Body of pancreas (tissue), 4 donors: ENCODE data around the gene AHCYL2. TPM values are rescaled to one million over a fixed set of nuclear protein-coding genes. Genes with fewer than 3 reads are reported as not detected.

Source experiments
- ATAC-seq: fragments of 150-250 bp; one replicate; pipeline ENCODE4 v1.9.1; 2016
- DNase-seq, 4 donors: peaks; one replicate each; pipeline ENCODE4 v3.0.0-alpha.2; 2019
- H3K27ac ChIP-seq, 4 donors: fragments of 200-600 bp; sonication (generic); 1 replicate in 3 of 4; 2 replicates in 1 of 4; pipeline versions ENCODE4 v1.5.1 to v1.6.1; 2016 to 2019; ENCODE audit warnings: mild to moderate bottlenecking in 1 of 4, mixed read lengths in 1 of 4, moderate library complexity in 1 of 4
- H3K27me3 ChIP-seq, 2 donors: fragments of 200-600 bp; sonication (generic); one replicate each; pipeline ENCODE4 v1.6.0; 2016; ENCODE audit warnings: mild to moderate bottlenecking in 1 of 2
- H3K36me3 ChIP-seq, 2 donors: fragments of 200-600 bp; sonication (generic); replicated peaks in 1 of 2; 2 replicates each; pipeline ENCODE4 v1.5.1; 2016; ENCODE audit warnings: low read depth in 2 of 2; ENCODE audit not compliant: insufficient read depth in 1 of 2
- H3K4me1 ChIP-seq: fragments of 200-600 bp; sonication (generic); one replicate; pipeline ENCODE4 v1.6.0; 2016
- H3K4me3 ChIP-seq, 2 donors: fragments of 200-600 bp; sonication (generic); 1 replicate in 1 of 2; 2 replicates in 1 of 2; pipeline ENCODE4 v1.5.1; 2016 to 2019
- H3K9me3 ChIP-seq, 3 donors: fragments of 200-600 bp; sonication (generic); 1 replicate in 2 of 3; 2 replicates in 1 of 3; pipeline ENCODE4 v1.5.1; 2016
- CTCF ChIP-seq, 7 experiments: fragments of 450-650 bp in 4 of 7; fragments of 200-600 bp in 3 of 7; sonication (generic) in 3 of 7; IDR thresholded peaks; one replicate each; pipeline ENCODE4 v1.5.1; 2016 to 2019; ENCODE audit warnings: antibody characterized with exemption in 7 of 7
- POLR2A ChIP-seq, 3 donors: fragments of 450-650 bp; IDR thresholded peaks; one replicate each; pipeline ENCODE4 v1.6.1; 2016; ENCODE audit warnings: antibody characterized with exemption in 3 of 3, mild to moderate bottlenecking in 2 of 3
- WGBS, 2 donors: methylation state at CpG; one replicate each; pipeline ENCODE4 v1.1.5; 2017; 5-methylcytosine and 5-hydroxymethylcytosine counted together
- intact Hi-C: fragments of 100-400 bp; cut with DNase I; formaldehyde crosslinking; loops from one replicate; pipeline ENCODE4 v1.15.1; 2023
- total RNA-seq, 2 donors: library from RNA; depleted of rRNA; stranded (reverse); fragments of >200 nt; gene quantifications; one replicate each; pipeline ENCODE4 v1.1.0, GENCODE V29; 2016

Gene AHCYL2
- total RNA-seq, 2 donors from 2014 or later, result 9.3 to 51.4 TPM

- Histone ChIP-seq H3K27me3 (no peaks in the 10 kb centered on the region), H3K4me3 (no peak overlapping the region), H3K9me3 (no peaks in the 10 kb centered on the region), H3K27ac (no peak overlapping the region), H3K36me3 (peaks cover 0 to 6% of the 10 kb centered on the region in 2 donors), H3K4me1 (no peaks in the 10 kb centered on the region)
- TF ChIP-seq POLR2A (IDR thresholded peaks at IDR 0.05) (no peak), CTCF (IDR thresholded peaks at IDR 0.05) (no peak)
- intact Hi-C loops, result no loop called here
- DNase-seq (no peak), ATAC-seq (no peak)
- WGBS, 2 donors, result 17 to 26% methylated on average over 2 of the region's 2 CpGs
Measured at GRCh38 chr7:129421717-129422250, 197.0 kb downstream of the AHCYL2 start.

- peaks cover 0 to 6% of the 10 kb centered on the region in 2 donors for H3K36me3 ChIP-seq
- TF ChIP-seq POLR2A (IDR thresholded peaks at IDR 0.05) (no peak), CTCF (IDR thresholded peaks at IDR 0.05) (no peak)
- no peak overlapping the region for H3K4me3 ChIP-seq
- 94 to 99% methylated on average over 4 of the region's 4 CpGs for WGBS, 2 donors
- ATAC-seq (no peak), DNase-seq (no peak)
- H3K27me3 ChIP-seq, result no peaks in the 10 kb centered on the region
- no peak overlapping the region for H3K27ac ChIP-seq
- H3K9me3 ChIP-seq, result no peaks in the 10 kb centered on the region
- intact Hi-C loops, result no loop called here
- H3K4me1 ChIP-seq, result no peaks in the 10 kb centered on the region
Measured at GRCh38 chr7:129422727-129423126, 197.9 kb downstream of the AHCYL2 start.

- Histone ChIP-seq H3K4me3 (no peak overlapping the region), H3K4me1 (no peaks in the 10 kb centered on the region), H3K9me3 (no peaks in the 10 kb centered on the region), H3K27me3 (no peaks in the 10 kb centered on the region), H3K27ac (no peak overlapping the region), H3K36me3 (peaks cover 0 to 6% of the 10 kb centered on the region in 2 donors)
- TF ChIP-seq CTCF (IDR thresholded peaks at IDR 0.05), result no peak
- TF ChIP-seq POLR2A (IDR thresholded peaks at IDR 0.05), result no peak
- DNase-seq, result no peak
- no peak for ATAC-seq
- intact Hi-C loops, result no loop called here
- 78 to 96% methylated on average over 2 of the region's 2 CpGs for WGBS, 2 donors
Measured at GRCh38 chr7:129423700-129424410, 199.0 kb downstream of the AHCYL2 start.

- peaks cover 0 to 6% of the 10 kb centered on the region in 2 donors for H3K36me3 ChIP-seq
- no peak overlapping the region for H3K4me3 ChIP-seq
- H3K27ac ChIP-seq, result no peak overlapping the region
- no peaks in the 10 kb centered on the region for H3K4me1 ChIP-seq
- no peaks in the 10 kb centered on the region for H3K9me3 ChIP-seq
- intact Hi-C loops, result no loop called here
- ATAC-seq (no peak), DNase-seq (no peak)
- TF ChIP-seq POLR2A (IDR thresholded peaks at IDR 0.05) (no peak), CTCF (IDR thresholded peaks at IDR 0.05) (no peak)
- no peaks in the 10 kb centered on the region for H3K27me3 ChIP-seq
Measured at GRCh38 chr7:129426482-129426881, 201.7 kb downstream of the AHCYL2 start.
